Measurements from ENCODE around the gene MACROD1.

DNA sequence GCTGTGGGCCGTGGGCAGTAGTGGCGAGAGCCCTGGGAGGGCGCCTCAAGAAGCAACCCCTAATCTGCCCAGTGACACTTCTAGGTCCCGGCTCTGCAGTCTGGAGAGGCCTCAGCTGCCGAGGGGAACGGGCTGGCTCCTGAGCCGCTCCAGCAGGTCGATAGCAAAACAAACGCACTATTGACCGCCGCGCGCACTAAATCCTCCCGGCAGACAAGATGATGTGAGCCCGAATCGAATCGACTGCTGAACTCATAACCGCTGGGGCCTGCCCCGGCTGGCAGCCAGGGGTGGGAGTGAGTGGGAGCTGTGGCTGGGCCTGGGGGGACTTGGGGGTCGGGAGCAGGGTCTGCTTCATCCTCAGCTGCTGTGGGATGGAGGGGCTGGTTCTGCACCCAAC is 94.1 kb downstream of the MACROD1 start:
- TF ChIP-seq, protein P1, sequence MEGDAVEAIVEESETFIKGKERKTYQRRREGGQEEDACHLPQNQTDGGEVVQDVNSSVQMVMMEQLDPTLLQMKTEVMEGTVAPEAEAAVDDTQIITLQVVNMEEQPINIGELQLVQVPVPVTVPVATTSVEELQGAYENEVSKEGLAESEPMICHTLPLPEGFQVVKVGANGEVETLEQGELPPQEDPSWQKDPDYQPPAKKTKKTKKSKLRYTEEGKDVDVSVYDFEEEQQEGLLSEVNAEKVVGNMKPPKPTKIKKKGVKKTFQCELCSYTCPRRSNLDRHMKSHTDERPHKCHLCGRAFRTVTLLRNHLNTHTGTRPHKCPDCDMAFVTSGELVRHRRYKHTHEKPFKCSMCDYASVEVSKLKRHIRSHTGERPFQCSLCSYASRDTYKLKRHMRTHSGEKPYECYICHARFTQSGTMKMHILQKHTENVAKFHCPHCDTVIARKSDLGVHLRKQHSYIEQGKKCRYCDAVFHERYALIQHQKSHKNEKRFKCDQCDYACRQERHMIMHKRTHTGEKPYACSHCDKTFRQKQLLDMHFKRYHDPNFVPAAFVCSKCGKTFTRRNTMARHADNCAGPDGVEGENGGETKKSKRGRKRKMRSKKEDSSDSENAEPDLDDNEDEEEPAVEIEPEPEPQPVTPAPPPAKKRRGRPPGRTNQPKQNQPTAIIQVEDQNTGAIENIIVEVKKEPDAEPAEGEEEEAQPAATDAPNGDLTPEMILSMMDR (IDR thresholded peaks at IDR 0.05): no peak
- TF ChIP-seq POLR2AphosphoS5 (IDR thresholded peaks at IDR 0.05): no peak

All from esophagus muscularis mucosa (tissue), 3 donors.